COLO668 (cell line): ENCODE measurements around the gene CSTPP1.
"Not testable (repeated sequence)": the region's sequence is repeated elsewhere in the genome, so short reads cannot be mapped to it uniquely, and the experiment has no call there.

Experiments used
- DNase-seq: peaks from one replicate; lab custom pipeline; 2025; ENCODE audit not compliant: unreplicated experiment; lab: John Stamatoyannopoulos, UW

CSTPP1 gene

DNA sequence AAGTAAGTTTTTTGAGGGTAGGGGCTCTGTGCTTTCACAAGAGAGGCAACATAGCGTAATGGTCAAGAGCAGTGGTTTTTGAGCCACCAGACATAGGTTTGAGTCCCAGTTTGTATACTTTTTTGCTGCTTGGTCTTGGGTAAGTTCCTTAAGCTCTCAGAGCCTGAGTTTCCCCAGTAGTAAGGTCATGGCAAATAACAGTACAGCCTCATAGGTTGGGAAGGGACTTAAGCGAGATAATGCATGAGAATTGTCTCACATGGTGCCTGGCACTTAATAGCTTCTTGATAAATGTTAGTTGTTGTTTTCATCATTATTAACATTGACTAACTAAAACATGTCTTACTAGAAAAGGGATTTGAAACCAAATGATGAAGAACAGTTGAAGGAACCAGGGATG is 157.0 kb downstream of the CSTPP1 start:
- no peak for DNase-seq

DNA sequence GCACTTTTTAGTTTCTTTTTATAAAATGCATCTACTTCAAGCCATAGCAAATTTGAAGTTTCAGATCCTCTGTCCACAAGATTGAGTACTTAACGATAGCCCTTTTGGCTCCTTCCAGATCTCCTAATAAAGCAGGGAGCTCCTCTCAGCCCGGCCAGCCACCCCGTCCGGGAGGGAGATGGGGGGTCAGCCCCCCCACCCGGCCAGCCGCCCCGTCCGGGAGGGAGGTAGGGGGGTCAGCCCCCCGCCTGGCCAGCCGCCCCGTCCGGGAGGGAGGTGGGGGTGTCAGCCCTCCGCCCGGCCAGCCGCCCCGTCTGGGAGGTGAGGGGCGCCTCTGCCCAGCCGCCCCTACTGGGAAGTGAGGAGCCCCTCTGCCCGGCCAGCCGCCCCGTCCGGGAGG is 160.3 kb downstream of the CSTPP1 start:
- not testable (repeated sequence) for DNase-seq

DNA sequence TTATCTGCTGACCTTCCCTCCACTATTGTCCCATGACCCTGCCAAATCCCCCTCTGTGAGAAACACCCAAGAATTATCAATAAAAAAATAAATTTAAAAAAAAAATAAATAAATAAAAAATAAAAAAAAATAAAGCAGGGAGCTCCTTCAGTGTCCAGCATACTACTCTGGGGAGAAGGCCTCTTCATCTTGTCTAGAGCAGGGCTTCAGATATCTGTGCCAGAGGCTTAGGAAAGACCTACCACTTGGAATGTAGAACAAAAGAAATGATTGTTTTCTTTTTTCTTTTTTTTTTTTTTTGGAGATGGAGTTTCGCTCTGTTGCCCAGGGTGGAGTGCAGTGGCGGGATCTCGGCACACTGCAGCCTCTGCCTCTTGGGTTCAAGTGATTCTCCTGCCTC is 161.7 kb downstream of the CSTPP1 start:
- DNase-seq: not testable (repeated sequence)

DNA sequence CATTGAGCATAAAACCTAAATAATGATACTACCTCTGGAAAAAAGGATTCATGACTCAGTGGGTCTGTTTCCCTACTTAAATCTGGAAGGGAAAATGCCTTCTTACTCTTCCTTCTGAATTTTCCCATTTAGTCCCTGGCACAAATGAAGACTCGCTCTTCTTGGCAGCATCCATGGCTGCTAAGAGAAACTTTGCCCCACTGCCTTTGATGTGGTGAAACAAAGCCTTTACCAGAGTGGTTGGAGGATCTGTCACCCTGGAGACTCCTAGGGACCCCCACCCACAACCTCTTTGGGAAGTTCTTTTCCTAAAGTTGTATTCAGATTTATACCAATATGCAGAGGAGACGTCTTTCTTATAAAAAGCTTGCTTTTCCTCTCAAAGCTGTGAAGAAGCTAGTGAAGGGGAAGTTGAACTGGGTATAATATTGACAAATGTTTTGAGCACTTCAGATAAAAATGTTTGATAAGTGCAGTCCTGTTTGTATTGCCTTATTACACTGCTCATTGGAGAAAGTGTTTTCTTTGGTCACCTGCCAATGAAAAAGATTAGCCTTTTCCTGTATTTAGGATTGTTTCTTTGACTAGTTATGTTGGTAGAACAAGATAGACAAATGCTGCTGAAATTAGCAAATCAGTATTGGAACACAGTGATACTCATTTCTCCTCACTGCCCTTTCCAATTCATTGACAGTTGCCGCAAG is 162.8 kb downstream of the CSTPP1 start:
- DNase-seq: no peak

DNA sequence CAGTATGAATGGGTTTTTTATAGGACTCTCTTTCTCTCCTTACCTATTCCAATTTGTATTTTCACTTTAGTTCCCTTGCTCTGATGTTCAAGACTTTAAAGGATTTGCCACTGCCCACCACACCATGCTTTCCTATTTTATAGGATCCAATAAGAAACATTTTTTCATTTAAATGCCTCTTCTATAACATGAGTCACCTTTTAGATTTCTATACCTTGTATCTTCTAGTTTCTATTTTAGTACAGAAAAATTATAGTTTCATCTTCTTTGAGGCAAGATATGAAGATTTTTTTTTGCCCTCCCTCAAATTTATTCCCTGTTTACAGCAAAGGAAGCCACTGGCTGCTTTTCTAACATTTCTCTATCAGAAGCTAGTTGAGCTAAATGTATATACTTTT is 163.4 kb downstream of the CSTPP1 start:
- DNase-seq: no peak

DNA sequence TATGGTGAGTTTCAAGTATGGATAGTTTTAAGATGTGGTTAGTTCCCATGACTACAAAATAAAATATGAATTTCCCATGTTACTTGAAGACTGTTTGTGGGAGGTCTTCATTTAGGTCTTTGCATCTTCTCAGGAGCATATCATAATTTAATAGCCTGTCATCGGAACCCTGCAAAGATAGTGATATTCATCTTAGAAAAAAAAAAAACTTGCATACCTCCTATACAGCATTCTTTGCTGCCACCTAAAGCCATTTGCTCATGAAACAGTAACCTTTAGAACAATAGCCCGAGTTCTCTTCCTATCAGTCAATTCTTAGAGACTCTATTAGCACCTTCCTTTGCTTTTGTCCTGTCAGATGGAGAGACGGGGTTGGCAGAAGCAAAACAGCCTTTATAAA is 164.8 kb downstream of the CSTPP1 start:
- no peak for DNase-seq

DNA sequence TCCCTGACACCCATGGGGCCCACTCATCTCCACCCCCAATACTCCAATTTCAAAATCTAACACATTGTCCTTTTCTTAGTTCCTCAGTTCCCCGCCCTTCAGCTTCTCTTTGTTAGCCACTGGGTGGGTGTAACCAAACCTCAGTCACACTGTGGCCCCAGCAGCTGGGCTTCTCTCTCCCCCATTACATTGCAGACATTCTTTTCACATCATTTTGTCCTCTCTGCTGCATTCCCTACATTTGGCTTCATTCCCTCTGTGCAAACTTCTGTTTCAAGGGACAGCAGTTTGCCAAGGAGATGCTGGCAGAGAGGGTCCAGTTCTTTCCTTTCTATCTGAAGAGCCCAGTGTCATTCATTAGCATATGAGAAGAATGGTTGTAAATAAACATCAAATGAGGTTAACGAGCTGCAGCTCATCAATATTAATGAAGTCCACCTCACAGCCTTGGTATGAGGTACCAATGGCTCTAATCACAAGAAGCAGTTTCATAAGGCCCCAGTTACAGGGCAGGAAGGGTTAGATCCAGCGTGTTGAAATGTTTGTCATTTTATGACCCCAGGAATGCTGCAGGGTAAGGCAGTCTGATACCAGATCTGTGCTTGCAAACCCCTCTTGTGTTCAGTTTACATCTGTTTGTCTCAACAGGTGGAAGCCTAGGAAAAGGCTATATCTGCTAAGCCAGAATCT is 167.8 kb downstream of the CSTPP1 start:
- no peak for DNase-seq

DNA sequence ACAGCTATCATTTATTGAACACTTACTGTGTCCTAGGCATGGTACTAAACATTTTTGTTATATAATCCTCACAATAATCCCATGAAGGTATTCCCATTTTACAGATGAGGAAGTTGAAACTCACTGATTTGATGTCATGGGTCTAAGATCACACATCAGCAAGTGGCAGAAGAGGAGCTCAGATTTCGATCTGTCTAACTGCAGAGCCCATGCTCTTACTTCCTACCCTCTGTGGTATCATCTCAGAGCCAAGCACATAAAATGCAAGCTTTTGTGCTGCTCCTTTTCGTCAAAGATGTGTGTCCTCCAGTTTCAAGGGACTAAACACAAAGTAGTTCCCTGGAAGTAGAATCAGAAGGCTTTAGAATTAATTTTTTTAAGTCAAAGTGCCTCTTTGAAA is 169.0 kb downstream of the CSTPP1 start:
- DNase-seq: no peak

DNA sequence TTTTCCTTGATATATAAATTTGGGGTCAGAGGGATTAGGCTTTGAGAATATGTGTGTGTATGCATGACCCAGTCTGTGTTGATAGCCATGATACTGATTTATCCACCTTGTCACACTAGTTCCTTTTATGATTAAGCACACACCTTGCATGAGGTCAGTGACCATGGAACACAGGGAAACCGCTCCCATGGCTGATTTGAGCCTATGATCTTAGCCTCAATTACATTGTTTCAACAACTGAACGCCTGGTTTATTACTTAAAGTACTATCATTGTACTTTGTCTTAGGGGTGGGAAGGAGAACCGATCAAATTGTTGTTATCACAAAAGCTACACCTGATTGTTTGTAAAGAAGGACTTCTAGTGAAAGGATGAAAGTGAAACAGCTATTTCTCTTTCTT is 169.4 kb downstream of the CSTPP1 start:
- DNase-seq: no peak

DNA sequence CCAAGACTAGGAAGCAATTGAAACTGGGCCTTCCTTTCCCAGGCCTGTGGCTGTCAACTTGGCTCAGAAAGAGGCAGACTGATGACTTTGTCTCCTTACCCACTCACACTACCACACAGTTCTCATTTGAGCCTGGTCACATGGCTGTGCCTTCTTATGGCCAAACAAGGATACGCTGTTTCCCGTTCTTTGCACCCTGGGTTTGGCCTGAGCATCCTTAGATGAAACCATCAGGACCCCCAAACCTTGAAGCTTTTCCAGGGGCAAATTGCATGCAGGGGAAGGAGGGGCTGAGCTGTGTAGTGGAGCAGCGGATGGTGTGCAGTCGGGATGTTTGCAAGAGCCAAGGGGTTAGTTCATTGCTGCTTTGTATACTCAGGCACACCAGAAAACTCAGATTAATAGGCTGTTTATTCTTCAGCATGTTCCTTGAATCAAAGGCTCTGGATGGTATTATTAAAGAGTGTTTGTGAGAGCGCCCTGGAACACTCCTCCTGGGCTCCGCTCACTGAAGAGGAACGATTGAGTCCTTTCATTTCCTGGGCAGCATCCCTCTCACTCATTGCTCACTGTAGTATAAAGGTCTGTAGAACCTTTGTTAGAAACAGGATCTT is 170.3 kb downstream of the CSTPP1 start:
- no peak for DNase-seq

DNA sequence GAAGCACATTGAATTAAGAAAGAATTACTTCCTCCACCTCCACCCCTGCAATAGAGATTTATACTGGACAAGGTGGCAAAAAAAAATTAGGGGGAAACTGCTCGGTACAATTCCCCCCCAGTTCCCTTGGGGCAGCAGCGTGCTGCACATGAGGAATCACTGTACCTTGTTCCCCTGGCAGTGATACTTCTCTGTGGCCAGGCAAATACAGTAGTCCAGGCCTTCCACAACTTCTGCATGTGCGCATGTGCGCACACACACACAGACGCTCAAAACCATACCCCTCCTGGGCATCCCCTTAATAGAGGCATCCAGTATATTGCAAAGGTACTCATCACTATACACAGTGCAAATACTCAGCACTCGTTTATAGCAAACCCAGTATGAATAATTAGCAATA is 171.2 kb downstream of the CSTPP1 start:
- DNase-seq: no peak

DNA sequence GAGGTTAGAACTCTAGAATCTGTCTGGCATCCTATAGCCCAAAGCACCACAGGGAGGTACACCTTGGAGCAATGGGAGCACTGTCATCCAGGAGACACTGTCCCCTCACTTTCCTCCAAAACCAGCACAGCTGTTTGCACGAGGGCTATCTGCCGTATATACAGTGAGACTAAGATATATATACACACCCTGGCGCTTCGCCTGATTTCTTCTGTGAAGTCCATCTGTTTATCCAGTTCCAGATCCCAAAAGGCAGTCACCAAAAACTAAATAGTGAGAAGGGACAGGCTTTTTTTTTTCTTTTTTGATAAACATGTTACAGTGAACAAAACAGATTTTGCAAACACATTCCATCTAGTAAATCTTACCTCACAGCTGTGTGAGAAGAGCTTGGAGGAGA is 171.7 kb downstream of the CSTPP1 start:
- DNase-seq: no peak

DNA sequence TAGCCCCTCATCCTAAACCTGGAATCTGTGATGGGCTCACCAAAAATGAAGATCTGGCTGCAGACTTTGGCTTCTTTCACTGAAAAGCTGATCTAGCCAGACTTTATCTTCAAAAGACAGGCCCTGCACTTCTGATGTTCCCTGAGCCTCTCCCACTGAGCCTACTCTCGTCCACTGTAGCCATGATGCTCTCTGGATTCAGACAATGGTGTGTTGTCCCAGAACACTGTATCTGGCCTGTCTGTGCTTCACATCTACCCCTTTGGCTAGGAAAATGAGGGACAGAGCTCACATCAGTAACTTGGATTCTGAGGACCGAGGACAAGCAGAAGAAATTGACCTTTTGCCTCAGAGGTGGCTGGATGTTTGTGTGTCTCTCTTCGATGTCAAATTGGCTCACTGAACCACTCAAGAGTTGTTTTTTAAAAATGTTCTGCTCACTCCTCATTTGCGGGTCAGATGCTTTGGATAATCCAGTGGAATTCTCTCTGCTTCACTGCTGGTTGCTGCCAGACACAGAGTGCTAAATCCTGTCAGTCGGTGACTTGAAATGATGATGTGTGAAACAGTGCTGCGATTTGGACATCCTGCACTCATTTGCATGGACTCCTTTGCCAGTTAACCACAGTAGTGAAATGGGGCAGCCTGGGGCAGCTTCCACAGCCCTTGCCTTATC is 172.6 kb downstream of the CSTPP1 start:
- no peak for DNase-seq

DNA sequence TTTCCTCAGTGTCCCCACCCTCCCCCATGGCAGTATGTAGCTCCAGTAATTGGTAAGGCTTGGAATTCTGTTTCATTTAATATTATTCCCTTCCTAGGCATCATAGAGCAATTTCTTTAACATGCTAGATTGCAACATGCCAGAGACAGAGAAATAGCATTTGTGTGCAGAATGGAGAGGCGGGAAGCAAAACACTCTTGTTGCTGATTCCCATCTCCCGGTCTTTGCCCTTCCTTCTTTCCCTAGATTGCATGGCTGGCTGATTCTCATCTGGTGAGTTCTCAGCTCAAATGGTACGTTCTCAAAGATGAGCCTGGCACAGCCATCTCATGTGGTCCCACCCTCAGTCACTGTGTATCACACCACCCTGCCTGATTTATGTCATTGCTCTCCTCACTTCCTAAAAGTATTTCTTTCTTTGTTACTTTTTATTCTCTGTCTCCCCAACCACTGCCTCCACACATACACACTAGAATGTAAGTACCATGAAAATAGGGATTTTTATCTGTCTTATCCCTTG is 173.2 kb downstream of the CSTPP1 start:
- DNase-seq: no peak

DNA sequence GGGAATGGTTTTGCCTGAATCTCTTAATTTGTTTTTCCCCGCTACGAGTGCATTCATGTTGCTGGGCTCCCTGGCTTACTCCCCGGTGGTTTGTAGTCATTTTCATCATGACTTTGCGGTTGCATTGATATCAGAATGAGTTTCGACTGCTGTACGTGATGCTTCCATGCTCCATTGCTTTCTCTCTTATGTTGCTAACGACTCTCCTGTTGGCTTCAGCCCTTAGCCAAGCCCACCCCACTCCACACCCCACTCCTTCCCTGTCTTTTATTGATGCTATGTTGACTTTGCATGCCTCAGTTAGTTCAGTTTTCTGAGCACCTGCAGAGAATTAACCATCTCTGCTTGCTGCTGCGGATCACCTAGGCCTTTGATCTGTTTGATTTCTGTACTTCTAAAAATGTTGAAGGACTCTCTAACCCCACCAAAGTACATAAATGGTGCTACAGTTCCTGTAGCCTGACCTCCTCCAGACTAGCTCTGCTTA is 174.8 kb downstream of the CSTPP1 start:
- DNase-seq: peak; percentile 91

DNA sequence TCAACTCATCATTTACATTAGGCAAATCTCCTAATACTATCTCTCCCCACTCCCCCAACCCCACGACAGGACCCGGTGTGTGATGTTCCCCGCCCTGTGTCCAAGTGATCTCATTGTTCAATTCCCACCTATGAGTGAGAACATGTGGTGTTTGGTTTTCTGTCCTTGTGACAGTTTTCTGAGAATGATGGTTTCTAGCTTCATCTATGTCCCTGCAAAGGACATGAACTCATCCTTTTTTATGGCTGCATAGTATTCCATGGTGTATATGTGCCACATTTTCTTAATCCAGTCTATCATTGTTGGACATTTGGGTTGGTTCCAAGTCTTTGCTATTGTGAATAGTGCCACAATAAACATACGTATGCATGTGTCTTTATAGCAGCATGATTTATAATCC is 176.4 kb downstream of the CSTPP1 start:
- DNase-seq: not testable (repeated sequence)

DNA sequence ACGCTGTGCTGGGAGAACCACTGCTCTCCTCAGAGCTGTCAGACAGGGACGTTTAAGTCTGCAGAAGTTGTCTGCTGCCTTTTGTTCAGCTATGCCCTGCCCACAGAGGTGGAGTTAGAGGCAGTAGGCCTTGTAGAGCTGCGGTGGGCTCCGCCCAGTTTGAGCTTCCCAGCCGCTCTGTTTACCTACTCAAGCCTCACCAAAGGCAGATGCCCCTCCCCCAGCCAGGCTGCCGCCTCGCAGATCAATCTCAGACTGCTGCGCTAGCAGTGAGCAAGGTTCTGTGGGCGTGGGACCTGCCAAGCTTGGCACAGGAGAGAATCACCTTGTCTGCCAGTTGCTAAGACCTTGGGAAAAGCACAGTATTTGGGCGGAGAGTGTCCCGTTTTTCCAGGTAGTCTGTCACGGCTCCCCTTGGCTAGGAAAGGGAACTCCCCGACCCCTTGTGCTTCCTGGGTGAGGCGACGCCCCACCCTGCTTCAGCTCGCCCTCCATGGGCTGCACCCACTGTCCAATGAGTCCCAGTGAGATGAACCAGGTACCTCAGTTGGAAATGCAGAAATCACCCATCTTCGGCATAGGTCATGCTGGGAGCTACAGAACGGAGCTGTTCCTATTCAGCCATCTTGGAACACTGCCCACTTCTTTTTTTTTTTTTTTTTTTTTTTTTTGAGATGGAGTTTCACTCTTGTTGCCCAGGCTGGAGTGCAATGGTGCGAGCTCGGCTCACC is 182.6 kb downstream of the CSTPP1 start:
- DNase-seq: peak; percentile 92

DNA sequence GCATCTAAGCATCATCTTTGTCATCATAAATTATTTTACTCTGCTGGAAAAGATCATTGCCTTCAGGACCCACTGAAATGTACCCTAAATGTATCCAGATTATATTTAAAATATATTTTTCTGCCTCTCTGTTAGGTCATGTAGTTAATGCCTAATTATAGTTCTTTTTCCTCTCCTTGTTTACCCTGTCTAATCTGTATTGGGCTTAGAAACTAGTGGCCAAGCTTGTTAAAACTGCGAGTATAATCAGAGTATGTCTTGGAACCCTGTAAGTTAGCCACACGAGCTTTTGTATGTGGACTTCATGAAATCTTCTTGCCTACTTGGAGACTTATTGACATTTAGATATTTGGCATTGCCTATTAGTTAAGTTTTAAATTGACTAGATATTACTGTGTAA is 184.5 kb downstream of the CSTPP1 start:
- no peak for DNase-seq

DNA sequence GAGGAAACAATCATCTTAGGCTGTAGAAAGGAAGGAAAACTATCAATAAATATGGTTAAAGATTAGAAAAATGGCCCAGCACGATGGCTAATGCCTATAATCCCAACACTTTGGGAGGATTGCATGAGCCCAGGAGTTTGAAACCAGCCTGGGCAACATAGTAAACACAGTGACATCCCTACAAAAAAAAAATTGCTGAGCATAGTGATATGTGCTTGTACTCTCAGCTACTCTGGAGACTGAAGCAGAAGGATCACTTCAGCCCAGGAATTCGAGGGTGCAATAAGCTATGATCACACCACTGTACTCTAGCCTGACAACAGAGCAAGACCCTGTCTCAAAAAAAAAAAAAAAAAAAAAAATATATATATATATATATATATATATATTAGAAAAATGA is 185.2 kb downstream of the CSTPP1 start:
- DNase-seq: no peak

DNA sequence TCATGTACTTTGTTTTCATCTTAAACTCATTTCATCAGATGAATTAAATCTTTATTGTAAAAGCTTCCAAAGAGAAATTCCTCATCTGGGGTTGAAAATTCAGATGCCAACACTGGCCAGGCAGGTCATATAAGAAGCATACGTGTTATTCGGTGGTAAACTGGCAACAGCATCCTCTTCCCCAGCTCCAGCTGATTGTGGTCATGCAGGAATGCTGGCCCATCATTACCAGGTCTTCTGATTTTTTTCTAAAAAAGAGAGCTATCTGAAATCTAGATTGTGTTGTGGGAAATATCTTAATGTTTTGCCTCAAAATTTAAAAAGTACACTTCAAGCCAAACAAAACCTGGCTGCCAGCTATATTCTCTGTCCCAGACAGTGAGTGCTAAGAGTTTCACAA is 186.5 kb downstream of the CSTPP1 start:
- DNase-seq: no peak

DNA sequence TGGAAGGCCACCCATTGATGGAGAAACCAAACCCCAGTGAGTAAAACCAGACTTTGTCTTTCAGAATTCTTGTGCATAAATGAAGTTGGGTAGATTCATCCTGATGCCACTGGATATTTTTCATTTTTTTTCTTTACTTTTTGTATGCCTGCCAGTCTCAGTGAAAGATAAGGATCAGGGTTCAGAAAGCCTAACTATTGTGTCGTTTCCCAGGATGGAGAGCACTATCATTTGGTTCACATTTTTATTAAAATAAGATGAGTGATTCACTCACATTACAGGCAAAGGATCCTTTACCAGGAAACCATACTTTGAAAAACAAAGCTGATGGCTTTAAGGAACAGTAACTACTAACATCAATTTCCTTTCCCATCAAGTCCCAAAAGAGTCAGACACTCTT is 188.1 kb downstream of the CSTPP1 start:
- no peak for DNase-seq
